NCI-H526 (cell line): ENCODE results near the gene TMEM45B.
A peak's percentile ranks its signal among the peaks of the same experiment; 100 is the strongest.
"Not testable (repeated sequence)": the region's sequence is repeated elsewhere in the genome, so short reads cannot be mapped to it uniquely, and the experiment has no call there.

ENCODE experiments used
- DNase-seq, 2 experiments: peaks; one replicate each; lab custom pipeline; 2025; lab: John Stamatoyannopoulos, UW

The TMEM45B gene

DNA sequence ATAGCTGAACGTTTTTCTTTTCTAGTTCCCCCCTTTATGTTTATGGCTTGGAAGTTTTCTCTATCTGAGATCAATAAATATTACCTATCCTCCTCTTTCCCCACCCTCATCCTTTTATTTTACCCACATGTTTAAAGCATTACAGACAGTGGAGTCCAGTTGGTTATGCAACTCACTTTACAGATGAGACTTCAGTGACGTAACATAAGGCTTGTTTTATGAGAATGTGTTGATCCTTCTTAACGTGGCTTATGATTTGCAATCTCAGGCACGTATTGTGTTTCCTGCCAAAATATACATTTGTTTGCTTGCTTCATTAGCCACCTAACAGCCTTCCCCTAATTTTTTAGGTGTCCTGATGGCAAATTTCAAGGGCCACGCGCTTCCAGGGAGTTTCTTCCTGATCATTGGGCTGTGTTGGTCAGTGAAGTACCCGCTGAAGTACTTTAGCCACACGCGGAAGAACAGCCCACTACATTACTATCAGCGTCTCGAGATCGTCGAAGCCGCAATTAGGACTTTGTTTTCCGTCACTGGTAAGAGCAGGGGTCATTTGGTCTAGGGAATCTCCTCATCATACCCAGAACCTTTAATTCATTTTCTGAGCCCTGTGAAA is 36.6 kb downstream of the TMEM45B start:
- no peak for DNase-seq

DNA sequence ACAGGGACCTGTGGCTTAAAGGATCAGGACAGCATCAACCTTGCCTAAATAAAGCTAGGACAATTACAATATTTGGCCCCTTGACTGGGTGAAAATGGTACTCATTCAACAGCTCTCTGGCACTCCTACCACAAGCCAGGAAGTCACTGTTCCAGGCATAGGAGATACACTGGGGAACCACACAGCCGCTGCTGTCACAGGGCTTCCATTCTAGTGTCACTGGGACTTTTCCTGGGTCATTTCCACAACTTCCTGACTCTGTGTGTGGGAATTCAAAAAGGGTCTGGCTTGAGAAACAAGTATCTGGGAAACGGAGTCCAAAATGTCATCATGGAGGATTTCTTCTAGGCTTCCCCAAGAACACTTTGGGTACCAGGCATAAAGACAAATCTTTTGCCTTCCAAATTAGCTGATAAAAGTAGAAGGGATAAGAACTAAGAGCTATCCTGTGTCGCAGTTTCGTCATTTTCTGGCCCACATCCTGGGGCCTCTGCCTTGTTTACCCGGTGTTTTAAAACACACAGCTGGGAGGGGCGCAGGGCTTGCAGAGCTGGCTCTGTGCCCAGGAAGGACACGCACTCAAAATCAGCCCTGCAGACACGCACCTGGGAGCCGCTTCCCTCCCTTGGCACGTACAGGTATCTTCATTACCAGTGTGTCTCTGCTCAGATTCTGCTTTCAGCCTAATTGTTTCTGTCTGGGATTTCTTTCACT is 38.0 kb downstream of the TMEM45B start:
- DNase-seq, result peak; percentile 82 to 95

DNA sequence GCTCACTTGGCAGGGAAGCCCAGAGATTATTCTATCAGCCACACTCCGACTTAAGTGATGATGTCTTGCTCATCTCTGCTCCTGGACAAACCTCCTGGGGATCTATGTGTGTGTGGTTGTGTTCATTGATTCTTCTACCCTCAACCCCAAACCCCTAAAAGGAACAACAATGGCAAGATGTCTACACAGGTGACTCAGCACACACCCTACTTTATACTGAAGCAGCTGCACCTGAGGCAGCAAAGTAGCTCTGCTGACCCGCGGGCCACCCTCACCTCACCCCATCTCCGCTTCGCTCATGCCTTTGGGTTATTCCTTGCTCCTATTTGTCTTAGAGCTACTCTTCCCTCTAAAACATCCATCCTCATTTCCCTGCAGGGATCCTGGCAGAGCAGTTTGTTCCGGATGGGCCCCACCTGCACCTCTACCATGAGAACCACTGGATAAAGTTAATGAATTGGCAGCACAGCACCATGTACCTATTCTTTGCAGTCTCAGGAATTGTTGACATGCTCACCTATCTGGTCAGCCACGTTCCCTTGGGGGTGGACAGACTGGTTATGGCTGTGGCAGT is 38.7 kb downstream of the TMEM45B start:
- DNase-seq, result no peak

DNA sequence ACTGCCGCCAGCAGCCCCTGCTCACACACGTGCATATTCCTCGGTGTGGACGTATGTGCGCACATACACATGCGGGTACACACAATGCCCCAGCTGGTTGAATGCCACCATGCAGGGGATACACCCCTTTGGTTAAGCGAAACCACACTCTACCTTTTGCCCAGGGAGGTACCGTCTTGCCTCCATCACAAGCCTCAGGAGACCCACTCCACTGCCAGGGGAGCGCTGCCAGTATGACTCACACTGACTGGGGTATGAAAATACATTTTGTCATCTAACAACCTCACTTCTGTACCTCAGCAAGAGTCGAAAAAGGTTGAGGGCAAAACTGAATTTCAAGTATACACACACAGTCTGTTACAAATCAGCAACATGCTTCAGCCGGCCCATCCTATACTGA is 39.4 kb downstream of the TMEM45B start:
- no peak for DNase-seq

DNA sequence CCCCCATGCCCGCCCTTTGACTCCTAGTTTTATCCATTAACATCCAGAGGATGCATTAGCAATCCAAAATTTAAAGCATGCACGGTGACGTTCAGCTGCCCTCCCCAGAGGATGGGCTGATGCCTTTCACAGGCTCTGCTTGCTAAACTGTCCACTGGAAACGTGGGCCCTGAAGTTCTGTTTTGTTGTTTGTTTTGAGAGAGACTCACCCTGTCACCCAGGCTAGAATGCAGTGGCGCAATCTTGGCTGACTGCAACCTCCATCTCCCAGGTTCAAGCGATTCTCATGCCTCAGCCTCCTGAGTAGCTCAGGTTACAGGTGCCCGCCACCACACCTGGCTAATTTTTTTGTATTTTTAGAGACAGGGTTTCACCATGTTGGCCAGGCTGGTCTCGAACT is 40.4 kb downstream of the TMEM45B start:
- no peak for DNase-seq

DNA sequence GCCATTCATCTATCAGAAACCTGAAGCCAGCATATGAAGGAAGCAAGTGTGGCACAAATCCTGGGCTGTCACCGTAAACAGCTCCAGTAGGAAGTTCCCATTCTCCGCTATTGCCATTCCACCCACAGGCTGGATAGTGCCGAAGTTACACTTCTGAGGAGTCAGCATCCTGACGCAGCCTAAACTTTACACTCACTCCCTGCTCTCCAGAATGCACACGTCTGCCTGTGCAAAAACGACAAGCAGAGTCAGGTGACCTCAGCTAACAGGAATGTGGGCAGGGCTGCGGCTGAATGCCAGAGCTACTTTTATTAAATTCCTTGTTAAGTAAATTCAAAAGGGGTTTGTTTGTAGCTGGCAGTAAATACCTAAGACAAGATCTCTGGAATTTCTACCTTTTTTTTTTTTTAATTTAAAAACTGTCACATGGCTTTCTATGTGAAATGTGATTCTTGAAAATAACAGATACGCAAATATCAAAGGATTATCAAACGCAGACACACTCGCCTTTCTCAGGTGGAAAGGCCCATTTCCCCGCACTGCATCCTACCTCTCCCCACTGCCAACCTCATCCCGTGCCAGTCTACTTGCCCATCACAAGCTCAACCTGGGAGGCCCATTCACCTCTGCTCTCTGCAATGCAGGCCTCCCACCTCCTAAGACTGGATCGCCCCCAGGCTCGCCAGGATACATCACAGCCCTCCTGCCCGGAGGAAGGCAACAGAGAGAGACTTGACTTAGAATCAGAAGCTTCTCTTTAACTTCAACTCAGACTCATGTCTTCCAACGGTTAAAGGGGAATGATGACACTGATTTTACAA is 46.3 kb downstream of the TMEM45B start:
- no peak for DNase-seq

DNA sequence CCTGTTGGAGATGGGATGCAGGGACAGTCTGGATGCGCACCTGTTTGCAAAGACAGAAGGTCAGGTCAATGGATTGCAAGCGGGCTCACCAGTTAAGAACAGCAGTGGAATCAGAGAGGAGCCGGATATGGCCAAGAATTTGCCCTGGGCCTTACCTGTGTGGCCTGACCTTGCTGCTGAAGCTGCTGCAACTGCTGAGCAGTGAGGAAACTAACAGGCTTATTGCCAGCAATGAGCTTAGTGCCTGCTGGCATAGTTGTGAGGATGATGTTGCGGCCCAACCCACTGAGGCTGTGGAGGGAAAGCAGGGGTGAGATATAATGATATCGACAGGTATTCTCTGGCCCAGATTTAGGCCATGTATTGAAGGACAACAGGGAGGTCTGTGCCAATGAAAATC is 49.2 kb downstream of the TMEM45B start:
- DNase-seq, result no peak

DNA sequence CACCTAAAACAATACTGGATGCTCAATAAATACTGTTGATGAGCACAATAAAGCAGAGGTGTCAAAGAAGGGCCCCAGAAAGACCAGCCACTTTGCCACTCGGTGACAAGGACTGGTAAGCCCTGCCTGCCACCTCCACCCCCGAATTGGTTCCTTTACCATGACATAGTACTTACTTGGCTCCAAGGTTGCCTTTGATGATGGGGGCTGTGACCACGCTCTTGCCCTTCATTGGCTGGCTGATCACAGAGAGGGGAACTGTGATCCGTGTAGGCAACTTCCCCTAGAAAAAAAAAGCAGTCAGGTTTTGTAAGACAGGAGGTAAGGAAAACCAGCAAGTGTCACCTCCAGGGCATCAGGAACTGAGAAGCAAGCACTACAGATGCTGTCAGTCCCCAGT is 50.1 kb downstream of the TMEM45B start:
- DNase-seq, result no peak

DNA sequence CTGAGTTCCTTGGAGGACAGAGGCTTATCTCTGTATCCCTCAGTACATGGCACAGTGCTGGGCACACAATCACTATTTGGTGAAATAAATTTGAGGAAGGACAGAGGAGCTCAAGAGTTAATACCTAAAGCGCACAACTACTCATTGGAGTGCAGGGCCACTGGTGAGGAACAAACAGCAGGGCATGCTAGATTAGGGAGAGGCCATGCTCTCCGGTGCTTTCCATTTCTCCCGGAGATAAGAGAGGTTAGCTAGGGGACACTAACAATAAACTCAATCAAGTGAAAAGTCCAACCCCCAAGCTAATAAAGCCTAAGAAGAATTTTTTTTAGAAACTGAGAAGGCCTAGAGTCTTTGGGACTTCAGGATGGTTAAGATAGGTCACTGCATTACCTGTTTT is 50.7 kb downstream of the TMEM45B start:
- DNase-seq, result no peak

DNA sequence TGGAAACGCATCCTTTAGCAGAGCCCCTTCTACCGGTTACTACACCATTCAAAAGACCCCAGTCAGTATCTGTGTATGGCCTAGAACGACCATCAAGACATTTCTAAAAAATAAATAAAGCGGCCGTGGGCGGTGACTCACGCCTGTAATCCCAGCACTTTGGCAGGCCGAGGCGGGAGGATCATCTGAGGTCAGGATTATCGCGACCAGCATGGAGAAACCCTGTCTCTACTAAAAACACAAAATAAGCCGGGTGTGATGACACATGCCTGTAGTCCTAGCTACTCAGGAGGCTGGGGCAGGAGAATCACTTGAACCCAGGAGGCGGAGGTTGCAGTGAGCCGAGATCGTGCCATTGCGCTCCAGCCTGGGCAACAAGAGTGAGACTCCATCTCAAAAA is 53.0 kb downstream of the TMEM45B start:
- DNase-seq, result not testable (repeated sequence)

DNA sequence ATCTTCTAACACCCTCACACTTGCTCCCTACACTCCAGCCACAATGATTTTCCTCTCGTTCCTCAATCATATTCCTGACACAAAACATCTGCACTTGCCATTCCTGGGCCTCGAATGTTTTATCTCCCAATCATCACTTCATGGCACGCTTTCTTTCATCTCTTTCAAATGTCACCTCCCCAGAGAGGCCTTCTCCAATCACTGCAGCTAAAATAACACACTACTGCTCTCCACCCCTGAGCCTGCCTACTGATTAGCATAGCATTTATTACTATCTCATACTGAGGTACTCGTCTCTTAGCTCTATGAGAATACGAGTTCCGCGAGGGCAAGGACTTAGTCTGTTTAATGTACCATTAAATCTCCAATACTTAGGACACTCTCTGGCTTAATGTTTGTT is 56.3 kb downstream of the TMEM45B start:
- DNase-seq, result no peak

DNA sequence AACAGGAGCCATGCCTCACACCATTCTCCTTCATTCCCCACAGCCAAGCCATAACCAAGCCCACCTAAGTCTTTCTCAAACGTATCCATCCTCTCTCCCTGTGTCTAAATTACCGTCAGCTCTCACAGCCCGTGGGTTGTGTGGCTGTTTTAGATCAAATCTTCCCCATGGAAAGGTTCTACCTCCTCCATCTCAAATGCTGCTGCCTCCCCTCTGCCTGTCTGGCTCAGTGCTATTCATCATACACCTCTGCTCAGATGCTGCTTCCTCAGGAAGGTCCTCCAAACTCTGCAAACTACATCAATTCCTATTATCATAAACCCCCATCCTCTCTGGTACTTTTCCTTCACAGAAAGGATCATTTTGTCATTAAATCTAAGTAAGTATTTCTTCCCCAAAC is 64.7 kb downstream of the TMEM45B start:
- DNase-seq, result no peak

DNA sequence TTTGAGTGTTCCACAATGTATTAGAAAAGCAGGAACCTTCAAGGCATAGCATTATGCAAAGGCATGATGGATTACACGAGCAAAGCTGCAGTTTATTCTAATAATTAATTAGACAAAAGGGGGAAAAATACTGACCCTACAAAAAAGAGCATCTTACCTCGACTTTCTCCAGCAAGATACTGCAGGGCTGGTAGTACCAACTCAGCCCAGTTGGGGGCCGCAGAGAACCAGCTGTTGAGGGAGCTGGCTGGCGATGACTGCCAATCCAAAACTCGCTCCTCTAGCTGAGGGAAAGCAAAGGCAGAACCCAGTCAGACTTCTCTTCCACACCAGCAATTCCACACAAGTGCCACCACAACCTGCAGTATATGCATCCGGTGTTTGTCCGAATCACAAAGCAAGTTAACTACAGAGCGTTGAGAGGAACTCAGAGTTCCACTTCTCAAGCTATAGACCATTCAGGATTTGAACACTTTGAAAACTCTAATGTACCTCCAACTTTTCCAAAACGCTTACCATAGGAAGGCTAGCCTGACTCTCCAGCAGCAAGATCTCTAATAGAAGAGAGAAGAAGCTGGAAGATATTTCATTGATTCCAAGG is 66.0 kb downstream of the TMEM45B start:
- DNase-seq, result peak; percentile 27 to 83

DNA sequence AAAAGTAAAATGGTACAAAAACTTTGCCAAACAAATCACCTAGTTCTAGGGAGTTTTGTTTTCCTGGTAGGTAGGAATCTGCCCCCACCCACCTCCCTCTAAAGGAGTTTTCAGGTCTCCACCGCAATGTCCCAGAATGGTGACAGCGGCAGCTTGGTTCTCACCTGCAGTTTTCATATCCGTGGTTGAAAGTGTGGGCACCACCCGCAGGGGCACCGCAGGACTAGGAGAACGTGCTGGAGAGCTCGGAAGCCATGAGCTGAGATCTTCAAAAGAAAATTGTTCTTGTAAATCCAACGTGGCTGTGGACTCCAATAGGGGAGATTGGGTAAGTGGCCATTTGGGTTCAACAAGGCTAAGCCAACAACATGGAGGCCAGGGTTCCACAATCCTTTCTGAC is 68.9 kb downstream of the TMEM45B start:
- no peak for DNase-seq

DNA sequence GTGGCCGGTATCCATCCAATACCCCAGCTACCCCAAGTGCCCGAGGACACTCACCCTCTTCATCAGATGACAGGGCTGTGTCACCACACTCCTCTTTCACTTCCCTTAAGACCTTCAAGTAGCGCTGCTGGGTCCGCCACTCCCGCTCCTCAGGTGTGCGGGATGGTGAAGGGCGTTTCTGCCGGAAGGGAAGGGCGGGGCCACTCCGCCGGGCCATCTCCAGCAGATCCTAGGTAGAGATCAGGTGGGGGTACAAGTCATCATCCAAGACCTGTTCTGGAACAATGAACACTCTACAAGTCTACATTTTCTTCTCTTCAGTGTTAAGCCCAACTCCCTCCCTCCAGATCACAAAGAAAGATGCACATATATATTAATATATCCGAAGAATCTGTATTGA is 69.7 kb downstream of the TMEM45B start:
- DNase-seq, result no peak

DNA sequence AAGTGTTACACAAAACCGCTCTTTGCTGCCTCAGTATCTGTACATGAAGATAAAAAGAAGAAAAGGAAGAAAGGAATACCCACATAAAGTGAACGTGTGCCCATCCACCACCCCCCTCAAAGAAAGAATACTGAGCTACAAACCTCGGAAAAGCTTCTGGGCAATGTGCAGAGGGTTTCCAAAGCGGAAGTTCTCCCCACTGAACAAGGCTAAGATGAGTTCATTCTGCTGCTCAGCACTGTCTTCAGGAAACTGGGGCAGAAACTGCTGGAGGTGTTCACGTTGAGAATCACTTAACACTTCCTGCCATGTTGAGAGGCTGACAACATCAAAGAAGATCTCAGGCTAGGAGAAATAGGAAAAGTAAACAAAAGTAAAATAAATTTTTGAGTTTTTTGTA is 72.8 kb downstream of the TMEM45B start:
- DNase-seq, result no peak

DNA sequence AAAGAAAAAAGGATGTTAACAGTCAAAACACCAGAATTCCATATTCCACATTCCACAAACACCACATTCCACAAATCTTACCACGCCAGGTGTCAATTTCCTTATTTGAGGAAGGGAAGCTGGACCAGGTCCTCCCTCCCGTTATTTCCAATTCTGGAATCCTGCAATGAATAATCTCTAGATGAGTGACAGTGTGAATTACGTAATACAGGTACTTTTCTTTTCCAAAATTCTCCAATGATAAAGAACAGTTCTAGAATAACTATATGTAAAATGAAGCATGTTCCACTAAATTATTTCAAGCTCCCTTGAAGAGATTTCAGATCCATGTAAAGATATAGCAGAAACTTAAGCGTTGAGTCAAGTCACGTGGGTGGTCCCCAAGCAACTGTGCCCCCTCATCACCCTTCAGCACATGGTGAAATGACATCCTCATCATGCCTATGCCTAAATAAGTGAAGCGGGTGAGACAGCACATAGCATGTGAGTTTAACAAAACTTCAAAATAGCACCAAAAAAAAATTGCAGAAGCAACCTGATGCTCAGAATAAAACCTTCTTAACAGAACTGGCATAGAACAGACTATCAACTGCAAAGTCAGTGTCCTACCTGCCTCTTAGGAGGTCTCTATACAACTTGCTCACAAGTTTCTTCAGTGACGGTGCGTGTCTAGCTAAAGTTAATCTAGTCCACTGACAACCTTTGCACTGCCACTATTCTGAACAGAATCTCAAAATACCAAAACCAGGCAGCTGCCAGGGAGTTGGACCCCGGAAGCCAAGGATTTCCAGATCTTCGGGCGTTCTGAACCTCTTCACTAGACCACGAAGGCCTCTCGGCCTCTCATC is 78.9 kb downstream of the TMEM45B start:
- no peak for DNase-seq

DNA sequence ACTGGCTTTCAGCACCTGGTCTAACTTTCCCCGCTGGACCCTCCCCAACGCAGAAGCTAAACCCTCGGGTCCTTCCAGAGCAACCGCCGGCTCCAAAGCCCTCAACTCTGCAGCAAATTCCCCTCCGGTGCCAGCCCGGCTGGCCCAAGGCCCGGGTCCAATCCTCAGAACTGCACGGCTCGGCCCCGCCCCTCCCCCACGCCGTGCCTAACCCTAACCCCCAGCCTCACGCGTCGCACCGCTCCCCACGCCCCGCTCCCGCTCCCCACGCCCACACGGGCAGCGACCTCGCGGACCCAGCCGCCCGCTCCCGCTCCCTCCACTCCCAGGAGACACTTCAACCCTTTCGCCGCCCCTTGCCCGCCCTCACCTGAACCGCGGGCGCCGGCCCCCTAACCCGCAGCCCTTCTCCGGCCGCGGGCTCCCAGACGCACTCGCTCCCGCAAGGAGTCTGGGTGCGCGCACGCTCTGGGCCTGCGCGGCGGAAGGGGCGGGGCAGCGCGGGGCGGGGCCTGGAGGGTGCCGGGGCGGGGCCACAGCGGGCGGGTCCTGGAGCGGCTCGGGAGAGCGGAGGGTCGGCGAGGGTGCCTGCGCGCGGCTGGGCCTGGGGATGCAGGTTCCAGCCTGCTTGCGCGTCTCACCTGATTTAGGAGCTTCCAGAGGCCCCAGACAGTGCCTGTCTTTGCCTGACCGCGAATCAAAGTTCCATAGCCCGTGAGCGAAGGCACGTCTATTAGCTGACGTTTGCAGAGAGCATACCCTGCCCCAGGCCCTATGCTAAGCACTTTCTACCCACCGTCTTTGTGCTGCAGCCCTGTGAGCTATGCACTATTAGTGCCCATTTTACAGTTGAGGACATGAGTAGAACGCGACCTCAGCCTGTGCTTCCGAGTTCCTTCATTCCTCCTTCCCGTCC is 79.7 kb downstream of the TMEM45B start, which contains the start of gene NFRKB:
TSS of gene NFRKB (minus strand) at position 453 of the 916 bp plus-strand sequence. CDS start 2,729 bp downstream, outside the sequence.
- DNase-seq, result peak; percentile 85 to 99

DNA sequence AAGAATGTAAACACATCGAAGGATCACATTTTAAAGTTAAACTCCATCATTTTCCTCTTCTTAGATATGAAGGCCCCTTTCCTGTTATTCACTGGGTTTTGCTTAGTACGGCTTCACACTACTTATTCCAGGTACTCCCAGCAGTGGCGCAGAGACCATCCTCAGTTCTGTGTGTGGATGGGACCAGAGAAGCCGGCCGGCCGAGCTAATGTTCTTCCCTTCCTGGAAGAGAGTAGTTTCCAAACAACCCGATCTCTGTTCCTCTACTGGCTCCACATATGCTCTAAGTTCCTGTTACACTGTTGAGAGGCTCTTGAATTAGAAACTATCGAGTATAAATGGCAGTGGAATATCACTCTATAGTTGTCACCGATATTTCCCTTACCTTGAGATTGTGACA is 80.4 kb downstream of the TMEM45B start:
- DNase-seq, result peak in 1 of 2 experiments; percentile 60

DNA sequence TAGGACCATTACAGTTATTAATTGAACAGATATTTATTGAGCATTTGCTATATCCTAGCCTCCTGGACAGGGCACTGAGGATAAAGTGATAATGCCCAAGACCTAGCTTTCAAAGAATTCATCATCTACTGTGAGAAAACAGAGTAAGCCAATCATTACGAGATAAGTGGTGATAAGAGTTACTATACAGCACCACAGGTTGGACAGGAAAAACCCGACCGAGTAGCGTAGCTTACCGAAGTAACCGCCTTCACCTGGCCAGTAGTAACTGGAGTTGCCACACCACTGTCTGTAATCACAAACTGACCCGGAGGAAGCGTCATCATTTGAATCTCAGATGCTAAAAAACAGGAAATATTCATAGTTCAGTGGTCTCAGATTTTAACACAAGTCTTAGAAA is 89.8 kb downstream of the TMEM45B start:
- no peak for DNase-seq
